ENCODE measurements around the gene NTM. TPM values are rescaled to one million over a fixed set of nuclear protein-coding genes. Genes with fewer than 3 reads are reported as not detected.

NTM gene
- total RNA-seq, 4 donors from 2014 or later = 0.40 to 3.1 (median 2.1) TPM; not detected in 1

DNA sequence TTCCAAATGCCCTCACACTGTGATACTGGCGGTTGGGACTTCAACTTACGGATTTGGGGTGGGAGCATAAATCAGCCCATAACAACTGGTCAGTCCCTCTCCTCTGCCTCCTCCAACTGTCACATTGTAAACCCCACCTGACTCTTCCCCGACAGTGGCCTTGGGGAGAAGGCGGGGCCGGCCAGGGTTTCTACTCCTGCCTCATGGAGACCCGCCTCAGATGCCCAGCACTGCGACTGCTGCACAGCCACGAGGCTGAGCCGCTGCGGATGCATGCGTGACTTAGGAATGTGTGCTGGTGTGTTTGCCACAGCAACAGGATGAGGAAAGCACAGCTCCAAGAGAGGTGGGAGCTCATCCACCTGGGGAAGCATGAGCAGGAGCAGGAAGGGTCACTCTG, 914.2 kb downstream of the NTM start:
- no peaks in the 10 kb centered on the region for H3K36me3 ChIP-seq
- 92% methylated on average over 11 of the region's 11 CpGs; no CpG with 5 or more reads in 1 of the 2 donors for WGBS, 2 donors (ENCODE audit: low coverage in 1 of 2)
- H3K4me3 ChIP-seq = no peak overlapping the region
- TF ChIP-seq POLR2AphosphoS5 (IDR thresholded peaks at IDR 0.05) = no peak
- TF ChIP-seq, protein P1, sequence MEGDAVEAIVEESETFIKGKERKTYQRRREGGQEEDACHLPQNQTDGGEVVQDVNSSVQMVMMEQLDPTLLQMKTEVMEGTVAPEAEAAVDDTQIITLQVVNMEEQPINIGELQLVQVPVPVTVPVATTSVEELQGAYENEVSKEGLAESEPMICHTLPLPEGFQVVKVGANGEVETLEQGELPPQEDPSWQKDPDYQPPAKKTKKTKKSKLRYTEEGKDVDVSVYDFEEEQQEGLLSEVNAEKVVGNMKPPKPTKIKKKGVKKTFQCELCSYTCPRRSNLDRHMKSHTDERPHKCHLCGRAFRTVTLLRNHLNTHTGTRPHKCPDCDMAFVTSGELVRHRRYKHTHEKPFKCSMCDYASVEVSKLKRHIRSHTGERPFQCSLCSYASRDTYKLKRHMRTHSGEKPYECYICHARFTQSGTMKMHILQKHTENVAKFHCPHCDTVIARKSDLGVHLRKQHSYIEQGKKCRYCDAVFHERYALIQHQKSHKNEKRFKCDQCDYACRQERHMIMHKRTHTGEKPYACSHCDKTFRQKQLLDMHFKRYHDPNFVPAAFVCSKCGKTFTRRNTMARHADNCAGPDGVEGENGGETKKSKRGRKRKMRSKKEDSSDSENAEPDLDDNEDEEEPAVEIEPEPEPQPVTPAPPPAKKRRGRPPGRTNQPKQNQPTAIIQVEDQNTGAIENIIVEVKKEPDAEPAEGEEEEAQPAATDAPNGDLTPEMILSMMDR (IDR thresholded peaks at IDR 0.05) = no peak
- TF ChIP-seq EP300 (IDR thresholded peaks at IDR 0.05; ENCODE audit: low read depth) = no peak
- TF ChIP-seq POLR2A (IDR thresholded peaks at IDR 0.05) = no peak
- no peak overlapping the region for H3K27ac ChIP-seq
- intact Hi-C loops (cut with DNase I; ENCODE audit: low total_unique reads) = no loop called here
- no peaks in the 10 kb centered on the region for H3K4me1 ChIP-seq
- no peaks in the 10 kb centered on the region for H3K9me3 ChIP-seq
- in situ Hi-C loops (cut with MboI; ENCODE audit: low pct_ligation_motif_present in 1 of 4, low pct_unique_long_range_greater_than_20kb in 1 of 4, low sequenced_read_pairs in 3 of 4) = loop anchor here in 1 of 4 donors (25.0 kb wide), 1 partner anchor 103 kb away; no protein-coding TSS in a partner anchor
- H3K27me3 ChIP-seq = no peaks in the 10 kb centered on the region
- no peak for DNase-seq

DNA sequence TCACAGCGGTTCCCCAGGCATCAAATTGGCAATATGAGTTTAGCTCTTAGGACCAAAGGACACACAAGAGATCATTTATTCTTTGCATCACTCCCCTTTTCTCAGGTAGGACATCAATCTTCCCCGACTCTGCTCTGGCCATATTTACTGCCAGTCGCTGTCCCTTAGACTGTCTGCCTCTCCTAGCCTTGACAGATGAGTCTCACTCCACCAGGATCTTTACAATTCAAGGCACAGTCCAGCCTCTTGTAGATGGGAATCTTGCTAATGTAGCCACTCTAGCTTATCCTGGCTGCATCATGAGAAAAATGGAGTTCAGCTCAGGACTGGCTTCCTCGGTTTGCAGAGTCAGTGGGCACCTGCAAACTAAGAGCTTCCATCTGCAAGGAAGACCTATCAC, 915.2 kb downstream of the NTM start:
- WGBS, 2 donors (ENCODE audit: low coverage in 1 of 2) = 73 to 86% methylated on average over 2 to 4 of the region's 4 CpGs
- no peaks in the 10 kb centered on the region for H3K4me1 ChIP-seq
- H3K27ac ChIP-seq = no peak overlapping the region
- no peaks in the 10 kb centered on the region for H3K9me3 ChIP-seq
- intact Hi-C loops (cut with DNase I; ENCODE audit: low total_unique reads) (no loop called here), in situ Hi-C loops (cut with MboI; ENCODE audit: low pct_ligation_motif_present in 1 of 4, low pct_unique_long_range_greater_than_20kb in 1 of 4, low sequenced_read_pairs in 3 of 4) (loop anchor here in 1 of 4 donors (25.0 kb wide), 1 partner anchor 102 kb away; no protein-coding TSS in a partner anchor)
- TF ChIP-seq POLR2AphosphoS5 (IDR thresholded peaks at IDR 0.05) (no peak), EP300 (IDR thresholded peaks at IDR 0.05; ENCODE audit: low read depth) (no peak), POLR2A (IDR thresholded peaks at IDR 0.05) (no peak)
- TF ChIP-seq, protein P1 (IDR thresholded peaks at IDR 0.05) = no peak
- H3K27me3 ChIP-seq = no peaks in the 10 kb centered on the region
- H3K4me3 ChIP-seq = no peak overlapping the region
- no peaks in the 10 kb centered on the region for H3K36me3 ChIP-seq
- no peak for DNase-seq

DNA sequence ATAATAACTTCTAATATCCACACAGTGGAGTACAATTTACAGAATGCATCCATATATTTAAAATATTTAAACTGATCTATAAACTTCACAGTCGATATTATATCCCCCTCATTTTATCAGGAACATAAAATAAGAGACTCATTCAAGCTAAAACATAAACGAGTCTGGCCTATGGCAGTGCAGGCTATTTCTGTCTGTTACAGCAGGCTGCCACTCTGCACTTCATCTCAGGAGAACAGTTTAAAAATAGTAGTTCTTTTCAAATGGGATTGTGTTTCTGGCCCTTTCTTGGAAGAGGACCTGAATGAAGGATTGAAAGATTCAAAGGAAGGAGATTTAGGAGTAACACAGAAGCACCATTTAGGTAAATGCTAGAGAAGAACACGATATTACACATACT, 915.7 kb downstream of the NTM start:
- H3K4me3 ChIP-seq = no peak overlapping the region
- no peaks in the 10 kb centered on the region for H3K27me3 ChIP-seq
- no peaks in the 10 kb centered on the region for H3K36me3 ChIP-seq
- in situ Hi-C loops (cut with MboI; ENCODE audit: low pct_ligation_motif_present in 1 of 4, low pct_unique_long_range_greater_than_20kb in 1 of 4, low sequenced_read_pairs in 3 of 4) = loop anchor here in 1 of 4 donors (25.0 kb wide), 1 partner anchor 101 kb away; no protein-coding TSS in a partner anchor
- TF ChIP-seq POLR2A (IDR thresholded peaks at IDR 0.05) = no peak
- TF ChIP-seq POLR2AphosphoS5 (IDR thresholded peaks at IDR 0.05) = no peak
- TF ChIP-seq, protein P1 (IDR thresholded peaks at IDR 0.05) = no peak
- intact Hi-C loops (cut with DNase I; ENCODE audit: low total_unique reads) = no loop called here
- WGBS, 2 donors (ENCODE audit: low coverage in 1 of 2) = 59 to 75% methylated on average over 3 of the region's 3 CpGs
- no peak overlapping the region for H3K27ac ChIP-seq
- no peak for DNase-seq
- no peaks in the 10 kb centered on the region for H3K4me1 ChIP-seq
- H3K9me3 ChIP-seq = no peaks in the 10 kb centered on the region

DNA sequence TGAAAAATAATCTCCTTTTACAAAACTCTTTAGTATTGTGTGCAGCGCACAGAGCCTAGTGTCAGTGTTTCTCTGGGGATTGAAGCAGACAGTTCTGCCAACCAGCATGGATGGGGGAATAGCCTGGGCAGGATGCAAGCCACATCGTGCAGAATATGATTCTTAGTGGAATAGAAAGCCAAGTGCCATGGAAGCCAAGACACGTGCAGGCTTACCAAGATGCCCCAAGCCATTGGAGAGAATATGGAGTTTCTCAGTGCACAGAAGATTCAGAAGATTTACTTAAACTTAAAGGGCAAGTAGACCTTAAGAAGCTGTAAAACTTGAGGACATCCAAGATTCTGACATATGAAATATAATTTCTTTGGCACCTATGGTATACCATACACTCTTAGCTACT, 917.6 kb downstream of the NTM start:
- 77 to 80% methylated on average over 3 of the region's 3 CpGs for WGBS, 2 donors (ENCODE audit: low coverage in 1 of 2)
- Histone ChIP-seq H3K4me3 (no peak overlapping the region), H3K9me3 (no peaks in the 10 kb centered on the region), H3K36me3 (no peaks in the 10 kb centered on the region), H3K27me3 (no peaks in the 10 kb centered on the region), H3K27ac (no peak overlapping the region), H3K4me1 (no peaks in the 10 kb centered on the region)
- TF ChIP-seq EP300 (IDR thresholded peaks at IDR 0.05; ENCODE audit: low read depth) (no peak), POLR2A (IDR thresholded peaks at IDR 0.05) (no peak), POLR2AphosphoS5 (IDR thresholded peaks at IDR 0.05) (no peak)
- TF ChIP-seq, protein P1 (IDR thresholded peaks at IDR 0.05) = no peak
- in situ Hi-C loops (cut with MboI; ENCODE audit: low pct_ligation_motif_present in 1 of 4, low pct_unique_long_range_greater_than_20kb in 1 of 4, low sequenced_read_pairs in 3 of 4) (loop anchor here in 1 of 4 donors (25.0 kb wide), 1 partner anchor 99 kb away; no protein-coding TSS in a partner anchor), intact Hi-C loops (cut with DNase I; ENCODE audit: low total_unique reads) (no loop called here)
- DNase-seq = no peak

Data from transverse colon (tissue), 4 donors.